DOHH2 (cell line): ENCODE results near the gene RPS3A.
"Not testable (repeated sequence)": the region's sequence is repeated elsewhere in the genome, so short reads cannot be mapped to it uniquely, and the experiment has no call there.

Source experiments
- H3F3A ChIP-seq: fragments of 200-600 bp; sonication (generic), shearing (Covaris generic); 2 replicates; pipeline ENCODE4 v1.6.0; 2016; ENCODE audit warnings: antibody characterized with exemption, mild to moderate bottlenecking; ENCODE audit not compliant: control insufficient read depth, insufficient read depth
- H3K27ac ChIP-seq: fragments of 200-600 bp; sonication (generic); 2 replicates; pipeline ENCODE4 v1.5.1; 2014; ENCODE audit warnings: low read depth, mild to moderate bottlenecking, low read length, moderate library complexity
- H3K27me3 ChIP-seq: fragments of 200-600 bp; sonication (generic); 2 replicates; pipeline ENCODE4 v1.6.1; 2014; ENCODE audit warnings: mild to moderate bottlenecking, low read length, mixed read lengths; ENCODE audit not compliant: control insufficient read depth
- H3K36me3 ChIP-seq: fragments of 200-600 bp; sonication (generic); 2 replicates; pipeline ENCODE4 v1.6.1; 2014; ENCODE audit warnings: mild to moderate bottlenecking, low read length, moderate library complexity, mixed read lengths; ENCODE audit not compliant: control insufficient read depth
- H3K4me1 ChIP-seq: fragments of 200-600 bp; sonication (generic); 2 replicates; pipeline ENCODE4 v1.6.1; 2014; ENCODE audit warnings: mild to moderate bottlenecking, low read length, mixed read lengths; ENCODE audit not compliant: control insufficient read depth
- H3K4me2 ChIP-seq: fragments of 200-600 bp; sonication (generic); 2 replicates; pipeline ENCODE4 v1.6.0; 2014; ENCODE audit warnings: mild to moderate bottlenecking, low read length, moderate library complexity
- H3K4me3 ChIP-seq: fragments of 200-600 bp; sonication (generic); 2 replicates; pipeline ENCODE4 v1.5.1; 2014; ENCODE audit warnings: mild to moderate bottlenecking, low read length, mixed read lengths
- H3K79me2 ChIP-seq: fragments of 200-600 bp; sonication (generic); 2 replicates; pipeline ENCODE4 v1.6.1; 2014; ENCODE audit warnings: mild to moderate bottlenecking, low read length, mixed read lengths; ENCODE audit not compliant: control insufficient read depth
- H3K9me2 ChIP-seq: fragments of 200-600 bp; sonication (generic); replicated peaks from 2 replicates; pipeline ENCODE4 v1.6.1; 2014; ENCODE audit warnings: mild to moderate bottlenecking, low read length, mixed read lengths; ENCODE audit not compliant: control insufficient read depth
- H3K9me3 ChIP-seq: fragments of 200-600 bp; sonication (generic); 2 replicates; pipeline ENCODE4 v1.6.1; 2014; ENCODE audit warnings: antibody characterized with exemption, low read length, mixed read lengths; ENCODE audit not compliant: control insufficient read depth, insufficient read depth
- H4K20me1 ChIP-seq: fragments of 200-600 bp; sonication (generic); 2 replicates; pipeline ENCODE4 v1.6.0; 2014; ENCODE audit warnings: low read depth, mild to moderate bottlenecking, antibody characterized with exemption, low read length, moderate library complexity; ENCODE audit not compliant: control insufficient read depth, insufficient read depth
- CTCF ChIP-seq: fragments of 200-600 bp; sonication (generic); IDR thresholded peaks from one replicate; pipeline ENCODE4 v1.5.1; 2014; ENCODE audit warnings: antibody characterized with exemption, mild to moderate bottlenecking, low read depth, low read length; ENCODE audit not compliant: poor library complexity, severe bottlenecking
- EZH2phosphoT487 ChIP-seq: fragments of 200-600 bp; sonication (generic); IDR thresholded peaks from 2 replicates; pipeline ENCODE4 v1.6.1; 2017; ENCODE audit warnings: borderline replicate concordance, mild to moderate bottlenecking, antibody characterized with exemption, low read length, moderate library complexity, mixed read lengths

Gene RPS3A

GRCh38 chr4:151099229-151099975 lies at the start of gene RPS3A:
Gene RPS3A, plus strand, starts transcription at chr4:151099628. Its CDS starts 25 bp downstream, at chr4:151099653.
- no peaks in the 10 kb centered on the region for H3K9me3 ChIP-seq

GRCh38 chr4:151052785-151053184 lies 46.6 kb upstream of the RPS3A start:
- Histone ChIP-seq H3K4me2 (no peak overlapping the region), H3K4me1 (no peaks in the 10 kb centered on the region), H3K36me3 (no peaks in the 10 kb centered on the region), H3F3A (no peaks in the 10 kb centered on the region), H3K27ac (no peak overlapping the region), H3K9me3 (no peaks in the 10 kb centered on the region), H4K20me1 (no peaks in the 10 kb centered on the region), H3K27me3 (no peaks in the 10 kb centered on the region), H3K9me2 (no peaks in the 10 kb centered on the region), H3K4me3 (no peak overlapping the region), H3K79me2 (no peaks in the 10 kb centered on the region)
- TF ChIP-seq EZH2phosphoT487 (no peak), CTCF (no peak)

More at GRCh38 chr4:151099229-151099975, at the start of gene RPS3A:
- Histone ChIP-seq H3K36me3 (peaks cover 49% of the 10 kb centered on the region), H3K4me2 (peak within 1 kb of the TSS; percentile 77), H3K9me2 (no peaks in the 10 kb centered on the region), H3F3A (peaks cover 38% of the 10 kb centered on the region), H3K4me3 (peak within 1 kb of the TSS; percentile 94), H4K20me1 (peaks cover 22% of the 10 kb centered on the region), H3K79me2 (peaks cover 43% of the 10 kb centered on the region), H3K27me3 (no peaks in the 10 kb centered on the region), H3K27ac (peak within 1 kb of the TSS; percentile 73), H3K4me1 (peaks cover 25% of the 10 kb centered on the region)
- TF ChIP-seq EZH2phosphoT487, result no peak
- TF ChIP-seq CTCF, result peak; percentile 91

- H3F3A ChIP-seq, result no peaks in the 10 kb centered on the region
- no peaks in the 10 kb centered on the region for H3K4me1 ChIP-seq
- no peaks in the 10 kb centered on the region for H4K20me1 ChIP-seq
- TF ChIP-seq EZH2phosphoT487, result no peak
- no peak for TF ChIP-seq CTCF
- H3K4me2 ChIP-seq, result no peak overlapping the region
- no peaks in the 10 kb centered on the region for H3K9me3 ChIP-seq
- H3K4me3 ChIP-seq, result no peak overlapping the region
- no peaks in the 10 kb centered on the region for H3K9me2 ChIP-seq
- no peaks in the 10 kb centered on the region for H3K79me2 ChIP-seq
- H3K36me3 ChIP-seq, result no peaks in the 10 kb centered on the region
- no peak overlapping the region for H3K27ac ChIP-seq
- H3K27me3 ChIP-seq, result no peaks in the 10 kb centered on the region
Observed at GRCh38 chr4:151055539-151055938, 43.9 kb upstream of the RPS3A start.

- H3F3A ChIP-seq, H3K36me3 ChIP-seq, H3K9me3 ChIP-seq, H3K4me2 ChIP-seq, H3K4me1 ChIP-seq, H3K9me2 ChIP-seq, H3K27ac ChIP-seq, H4K20me1 ChIP-seq, H3K79me2 ChIP-seq, H3K27me3 ChIP-seq, H3K4me3 ChIP-seq: not testable (repeated sequence)
Observed at GRCh38 chr4:151063143-151063542, 36.3 kb upstream of the RPS3A start.
